CD4-positive, CD25-positive, alpha-beta regulatory T cell (primary cell): ENCODE data around the gene GABARAP. TPM values are rescaled to one million over a fixed set of nuclear protein-coding genes. Genes with fewer than 3 reads are reported as not detected.

Source experiments
- ATAC-seq, 2 donors: fragments of 150-1000 bp; cut with Tn5 transposase; one replicate each; pipeline ENCODE4 v1.10.0; 2021; ENCODE audit warnings: low read depth in 2 of 2, moderate number of reproducible peaks in 2 of 2, moderate library complexity in 1 of 2
- DNase-seq, 3 donors: peaks; one replicate each; pipeline versions ENCODE4 v3.0.0 to v3.0.0-alpha.2; 2012 to 2022; ENCODE audit warnings: mixed read lengths in 1 of 3
- H3K27ac ChIP-seq: one replicate; pipeline ENCODE4 v1.7.0; 2013; ENCODE audit warnings: mild to moderate bottlenecking, low read length; ENCODE audit not compliant: insufficient read depth, poor library complexity, severe bottlenecking
- H3K27me3 ChIP-seq: one replicate; pipeline ENCODE4 v1.7.0; 2013; ENCODE audit warnings: low read length; ENCODE audit not compliant: control insufficient read depth, insufficient read depth
- H3K36me3 ChIP-seq: one replicate; pipeline ENCODE4 v1.7.0; 2013; ENCODE audit warnings: mild to moderate bottlenecking, low read length, moderate library complexity; ENCODE audit not compliant: control insufficient read depth, insufficient read depth
- H3K4me1 ChIP-seq: 2 replicates; pipeline ENCODE4 v1.7.0; 2013; ENCODE audit warnings: mild to moderate bottlenecking, low read length; ENCODE audit not compliant: insufficient read depth, control insufficient read depth, poor library complexity, severe bottlenecking
- H3K4me3 ChIP-seq: one replicate; pipeline ENCODE4 v1.7.0; 2013; ENCODE audit warnings: low read depth, mild to moderate bottlenecking, low read length, moderate library complexity
- H3K9me3 ChIP-seq, 2 experiments: 1 replicate in 1 of 2; 2 replicates in 1 of 2; pipeline ENCODE4 v1.7.0; 2013; ENCODE audit warnings: low read length in 2 of 2, mild to moderate bottlenecking in 1 of 2, moderate library complexity in 1 of 2; ENCODE audit not compliant: control insufficient read depth in 2 of 2
- H3K27ac Mint-ChIP-seq, 3 donors: one replicate each; pipeline ENCODE4 v1.8.0; 2020 to 2022; ENCODE audit warnings: mild to moderate bottlenecking in 3 of 3, mixed read lengths in 3 of 3, moderate library complexity in 2 of 3
- H3K27me3 Mint-ChIP-seq: one replicate; pipeline ENCODE4 v1.8.0; 2022; ENCODE audit warnings: mild to moderate bottlenecking, mixed read lengths
- H3K36me3 Mint-ChIP-seq: one replicate; pipeline ENCODE4 v1.8.0; 2020; ENCODE audit warnings: mixed read lengths
- H3K4me1 Mint-ChIP-seq, 4 donors: one replicate each; pipeline ENCODE4 v1.8.0; 2020 to 2022; ENCODE audit warnings: mixed read lengths in 4 of 4, mild to moderate bottlenecking in 1 of 4
- H3K4me3 Mint-ChIP-seq, 4 donors: one replicate each; pipeline ENCODE4 v1.8.0; 2020 to 2022; ENCODE audit warnings: mild to moderate bottlenecking in 4 of 4, mixed read lengths in 4 of 4, moderate library complexity in 3 of 4
- H3K9me3 Mint-ChIP-seq, 7 donors: one replicate each; pipeline ENCODE4 v1.8.0; 2020 to 2022; ENCODE audit warnings: mixed read lengths in 7 of 7, mild to moderate bottlenecking in 3 of 7, moderate library complexity in 2 of 7
- polyA plus RNA-seq, 4 donors: library from polyadenylated mRNA; unstranded; fragments of 300-500 nt; fragmentation: Illumina TruSeq; gene quantifications; one replicate each; pipeline ENCODE4 v1.2.3, GENCODE V29; 2021
- total RNA-seq: library from RNA; stranded (reverse); gene quantifications from one replicate; pipeline ENCODE4 v1.2.3, GENCODE V29; 2022

The GABARAP gene
- total and polyA plus RNA-seq, 5 donors from 2014 or later, result 227 to 1,205 (median 943) TPM

- peak overlapping the region; percentile 98 to 99 (median 99) for H3K27ac Mint-ChIP-seq
- peak; percentile 46 to 48 for ATAC-seq
- DNase-seq, result peak; percentile 92 to 96 (median 96)
- Histone ChIP-seq H3K36me3 (peaks cover 35% of the 10 kb centered on the region), H3K27me3 (no peaks in the 10 kb centered on the region), H3K4me1 (peaks cover 31% of the 10 kb centered on the region), H3K27ac (peak overlapping the region; percentile 93), H3K9me3 (no peaks in the 10 kb centered on the region), H3K4me3 (peak overlapping the region; percentile 99)
- H3K36me3 Mint-ChIP-seq, result peaks cover 34% of the 10 kb centered on the region
- peak overlapping the region; percentile 92 to 97 (median 96) for H3K4me3 Mint-ChIP-seq
- peaks cover 0 to 1% (median 0%) of the 10 kb centered on the region in 7 donors for H3K9me3 Mint-ChIP-seq
- peaks cover 13 to 45% (median 29%) of the 10 kb centered on the region in 4 donors for H3K4me1 Mint-ChIP-seq
- peaks cover 14% of the 10 kb centered on the region for H3K27me3 Mint-ChIP-seq
Measured at GRCh38 chr17:7242717-7243452, 636 bp upstream of the GABARAP start.

GRCh38 chr17:7241090-7241733, 1.0 kb downstream of the GABARAP start:
- no peaks in the 10 kb centered on the region for H3K9me3 ChIP-seq
- Mint-ChIP-seq H3K27me3 (peaks cover 14% of the 10 kb centered on the region), H3K27ac (peak overlapping the region; percentile 98 to 99 (median 99)), H3K36me3 (peaks cover 33% of the 10 kb centered on the region), H3K4me1 (peaks cover 20 to 46% (median 30%) of the 10 kb centered on the region in 4 donors), H3K9me3 (peaks cover 0 to 1% (median 0%) of the 10 kb centered on the region in 7 donors), H3K4me3 (peak overlapping the region; percentile 92 to 97 (median 96))
- no peaks in the 10 kb centered on the region for H3K27me3 ChIP-seq
- H3K36me3 ChIP-seq, result peaks cover 33% of the 10 kb centered on the region
- peak overlapping the region; percentile 93 for H3K27ac ChIP-seq
- ATAC-seq (no peak), DNase-seq (no peak)
- peaks cover 41% of the 10 kb centered on the region for H3K4me1 ChIP-seq
- peak overlapping the region; percentile 82 for H3K4me3 ChIP-seq

DNA sequence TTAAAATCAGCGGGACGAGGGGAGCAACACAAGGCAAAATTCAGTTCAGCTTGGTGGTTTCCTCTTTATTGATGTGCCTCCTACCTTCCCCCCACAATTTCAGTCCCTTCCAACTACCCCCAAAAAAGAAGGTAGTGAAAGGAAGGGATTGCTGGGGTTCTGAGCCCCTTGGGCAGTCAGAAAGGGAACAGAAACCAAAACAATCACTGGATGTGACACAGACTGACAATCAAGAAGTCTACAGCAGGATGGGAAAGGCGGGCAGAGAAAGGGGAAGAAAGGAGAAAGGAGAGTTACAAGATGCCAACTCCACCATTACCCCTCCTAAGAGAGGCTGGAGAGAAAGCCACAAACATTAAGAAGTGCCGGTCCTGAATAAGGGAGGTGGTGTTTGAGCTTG, 1.9 kb downstream of the GABARAP start:
- Histone ChIP-seq H3K4me1 (peaks cover 41% of the 10 kb centered on the region), H3K27me3 (no peaks in the 10 kb centered on the region), H3K4me3 (peak overlapping the region; percentile 61), H3K27ac (peak overlapping the region; percentile 90), H3K36me3 (peaks cover 34% of the 10 kb centered on the region), H3K9me3 (no peaks in the 10 kb centered on the region)
- peaks cover 14% of the 10 kb centered on the region for H3K27me3 Mint-ChIP-seq
- H3K4me1 Mint-ChIP-seq, result peaks cover 20 to 55% (median 36%) of the 10 kb centered on the region in 4 donors
- ATAC-seq (no peak), DNase-seq (no peak)
- H3K9me3 Mint-ChIP-seq, result peaks cover 0 to 1% (median 0%) of the 10 kb centered on the region in 7 donors
- peak overlapping the region; percentile 92 to 97 (median 96) for H3K4me3 Mint-ChIP-seq
- H3K36me3 Mint-ChIP-seq, result peaks cover 29% of the 10 kb centered on the region
- peak overlapping the region in 2 of 3 donors; percentile 96 to 98 for H3K27ac Mint-ChIP-seq

GRCh38 chr17:7239091-7240027, 2.9 kb downstream of the GABARAP start, which contains the start of gene PHF23:
Gene PHF23, minus strand, starts transcription at chr17:7239457. Its CDS starts 178 bp downstream, at chr17:7239279.
- peaks cover 10% of the 10 kb centered on the region for H3K27me3 Mint-ChIP-seq
- Histone ChIP-seq H3K27me3 (no peaks in the 10 kb centered on the region), H3K4me1 (peaks cover 48% of the 10 kb centered on the region), H3K9me3 (no peaks in the 10 kb centered on the region), H3K4me3 (peak within 1 kb of the TSS; percentile 77), H3K36me3 (peaks cover 27% of the 10 kb centered on the region), H3K27ac (peak within 1 kb of the TSS; percentile 90)
- peak; percentile 65 to 68 for ATAC-seq
- peaks cover 0 to 1% (median 0%) of the 10 kb centered on the region in 7 donors for H3K9me3 Mint-ChIP-seq
- H3K4me1 Mint-ChIP-seq, result peaks cover 20 to 65% (median 42%) of the 10 kb centered on the region in 4 donors
- H3K36me3 Mint-ChIP-seq, result peaks cover 25% of the 10 kb centered on the region
- DNase-seq, result peak; percentile 95 to 99 (median 96)
- H3K4me3 Mint-ChIP-seq, result peak within 1 kb of the TSS; percentile 92 to 97 (median 96)
- peak within 1 kb of the TSS; percentile 96 to 99 (median 98) for H3K27ac Mint-ChIP-seq

DNA sequence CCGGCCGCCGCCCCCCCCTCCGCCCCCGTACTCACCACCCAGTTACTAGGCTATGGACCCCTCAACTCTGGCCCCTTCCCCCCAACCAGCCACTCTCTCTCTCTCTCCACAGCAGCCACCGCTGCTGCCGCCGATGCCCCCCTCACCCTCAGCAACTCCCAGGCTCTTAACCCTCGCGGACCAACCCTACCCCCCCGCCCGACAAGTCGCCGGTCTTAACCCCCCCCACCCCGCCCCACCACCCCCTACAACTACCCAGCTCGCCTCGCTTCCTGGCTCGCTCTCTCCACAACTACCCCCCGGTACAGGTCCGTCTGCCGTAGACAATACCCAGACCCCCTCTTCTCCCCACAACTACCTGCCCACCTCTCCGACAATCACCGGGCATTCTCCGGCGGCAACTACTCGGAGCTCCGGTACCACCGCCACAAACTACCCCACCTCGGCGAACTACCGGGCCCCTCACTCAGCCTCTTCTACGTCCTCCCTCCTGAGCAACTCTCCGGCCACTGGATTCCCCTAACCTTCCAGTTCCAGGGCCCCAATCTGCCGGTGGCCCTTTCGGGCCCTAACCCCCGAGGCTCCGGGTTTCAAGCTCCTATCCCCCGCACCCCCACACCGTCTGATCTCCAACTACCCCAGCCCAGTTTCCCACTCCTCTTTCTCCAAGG, 3.7 kb downstream of the GABARAP start:
- H3K27me3 ChIP-seq, result no peaks in the 10 kb centered on the region
- peaks cover 0 to 1% (median 0%) of the 10 kb centered on the region in 7 donors for H3K9me3 Mint-ChIP-seq
- H3K27ac ChIP-seq, result peak overlapping the region; percentile 90
- DNase-seq, result peak in 2 of 3 donors; percentile 35 to 66
- ATAC-seq, result no peak
- H3K36me3 ChIP-seq, result peaks cover 23% of the 10 kb centered on the region
- H3K27ac Mint-ChIP-seq, result peak overlapping the region; percentile 31 to 99 (median 96)
- no peaks in the 10 kb centered on the region for H3K9me3 ChIP-seq
- peak overlapping the region; percentile 92 to 97 (median 96) for H3K4me3 Mint-ChIP-seq
- H3K4me1 ChIP-seq, result peaks cover 52% of the 10 kb centered on the region
- H3K27me3 Mint-ChIP-seq, result peaks cover 10% of the 10 kb centered on the region
- peaks cover 23% of the 10 kb centered on the region for H3K36me3 Mint-ChIP-seq
- peak overlapping the region; percentile 77 for H3K4me3 ChIP-seq
- H3K4me1 Mint-ChIP-seq, result peaks cover 20 to 69% (median 43%) of the 10 kb centered on the region in 4 donors

- H3K36me3 ChIP-seq, result peaks cover 23% of the 10 kb centered on the region
- H3K9me3 ChIP-seq, result no peaks in the 10 kb centered on the region
- peak overlapping the region; percentile 90 for H3K27ac ChIP-seq
- Mint-ChIP-seq H3K36me3 (peaks cover 19% of the 10 kb centered on the region), H3K9me3 (peaks cover 0 to 1% (median 0%) of the 10 kb centered on the region in 7 donors), H3K4me1 (peaks cover 24 to 71% (median 44%) of the 10 kb centered on the region in 4 donors), H3K4me3 (peak overlapping the region; percentile 92 to 97 (median 96)), H3K27ac (peak overlapping the region; percentile 31 to 87 (median 87)), H3K27me3 (peaks cover 6% of the 10 kb centered on the region)
- no peaks in the 10 kb centered on the region for H3K27me3 ChIP-seq
- DNase-seq (peak; percentile 69 to 87 (median 76)), ATAC-seq (peak; percentile 22 to 30)
- peak overlapping the region; percentile 37 for H3K4me3 ChIP-seq
- peaks cover 54% of the 10 kb centered on the region for H3K4me1 ChIP-seq
Measured at GRCh38 chr17:7237761-7238419, 4.4 kb downstream of the GABARAP start.
